Cerebellar nuclear complex (tissue), 1 donor: ENCODE measurements around the gene SLC16A11.

Experiments
- DNase-seq, 2 experiments: peaks; one replicate each; lab custom pipeline; 2025; lab: John Stamatoyannopoulos, UW

Gene SLC16A11

DNA sequence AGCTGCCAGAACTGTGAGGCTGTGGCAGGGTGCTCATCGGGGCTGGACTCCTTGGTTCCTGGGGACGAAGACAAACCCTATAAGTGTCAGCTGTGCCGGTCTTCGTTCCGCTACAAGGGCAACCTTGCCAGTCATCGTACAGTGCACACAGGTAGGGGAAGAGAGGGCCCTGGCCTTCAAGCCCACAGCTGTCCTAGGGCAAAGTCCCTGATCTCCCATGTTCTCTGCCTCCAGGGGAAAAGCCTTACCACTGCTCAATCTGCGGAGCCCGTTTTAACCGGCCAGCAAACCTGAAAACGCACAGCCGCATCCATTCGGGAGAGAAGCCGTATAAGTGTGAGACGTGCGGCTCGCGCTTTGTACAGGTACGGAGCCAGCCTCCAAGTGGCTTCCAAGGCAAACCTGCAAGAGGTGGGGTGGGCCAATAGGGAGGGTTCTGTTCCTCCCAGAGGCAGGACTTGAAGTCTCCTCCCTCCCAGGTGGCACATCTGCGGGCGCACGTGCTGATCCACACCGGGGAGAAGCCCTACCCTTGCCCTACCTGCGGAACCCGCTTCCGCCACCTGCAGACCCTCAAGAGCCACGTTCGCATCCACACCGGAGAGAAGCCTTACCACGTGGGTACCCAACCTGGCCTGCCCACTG is 17.3 kb downstream of the SLC16A11 start:
- DNase-seq, result no peak

DNA sequence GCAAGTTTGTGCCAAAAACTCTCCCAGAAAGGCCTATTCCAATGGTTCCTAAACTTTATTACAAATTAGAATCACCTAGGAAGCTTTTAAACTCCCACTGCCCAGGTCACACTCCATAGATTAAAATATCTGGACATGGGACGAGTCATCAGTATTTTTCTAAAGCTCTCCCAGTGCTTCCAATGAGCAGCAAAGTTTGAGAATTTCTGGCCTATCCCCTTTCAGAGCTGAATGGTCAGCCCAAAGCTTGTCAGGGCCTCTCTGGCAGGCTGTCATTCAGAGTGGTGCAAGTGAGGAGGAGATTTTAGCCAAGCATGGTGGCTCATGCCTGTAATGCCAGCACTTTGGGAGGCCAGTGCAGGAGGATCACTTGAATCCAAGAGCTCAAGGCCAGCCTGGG is 18.6 kb downstream of the SLC16A11 start:
- no peak for DNase-seq

DNA sequence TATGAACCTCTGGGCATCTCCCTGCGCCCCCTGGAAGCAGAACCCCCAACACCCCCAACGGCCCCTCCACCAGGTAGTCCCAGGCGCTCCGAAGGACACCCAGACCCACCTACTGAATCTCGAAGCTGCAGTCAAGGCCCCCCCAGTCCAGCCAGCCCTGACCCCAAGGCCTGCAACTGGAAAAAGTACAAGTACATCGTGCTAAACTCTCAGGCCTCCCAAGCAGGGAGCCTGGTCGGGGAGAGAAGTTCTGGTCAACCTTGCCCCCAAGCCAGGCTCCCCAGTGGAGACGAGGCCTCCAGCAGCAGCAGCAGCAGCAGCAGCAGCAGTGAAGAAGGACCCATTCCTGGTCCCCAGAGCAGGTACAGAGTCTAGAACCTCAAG is 19.5 kb downstream of the SLC16A11 start:
- DNase-seq, result no peak

DNA sequence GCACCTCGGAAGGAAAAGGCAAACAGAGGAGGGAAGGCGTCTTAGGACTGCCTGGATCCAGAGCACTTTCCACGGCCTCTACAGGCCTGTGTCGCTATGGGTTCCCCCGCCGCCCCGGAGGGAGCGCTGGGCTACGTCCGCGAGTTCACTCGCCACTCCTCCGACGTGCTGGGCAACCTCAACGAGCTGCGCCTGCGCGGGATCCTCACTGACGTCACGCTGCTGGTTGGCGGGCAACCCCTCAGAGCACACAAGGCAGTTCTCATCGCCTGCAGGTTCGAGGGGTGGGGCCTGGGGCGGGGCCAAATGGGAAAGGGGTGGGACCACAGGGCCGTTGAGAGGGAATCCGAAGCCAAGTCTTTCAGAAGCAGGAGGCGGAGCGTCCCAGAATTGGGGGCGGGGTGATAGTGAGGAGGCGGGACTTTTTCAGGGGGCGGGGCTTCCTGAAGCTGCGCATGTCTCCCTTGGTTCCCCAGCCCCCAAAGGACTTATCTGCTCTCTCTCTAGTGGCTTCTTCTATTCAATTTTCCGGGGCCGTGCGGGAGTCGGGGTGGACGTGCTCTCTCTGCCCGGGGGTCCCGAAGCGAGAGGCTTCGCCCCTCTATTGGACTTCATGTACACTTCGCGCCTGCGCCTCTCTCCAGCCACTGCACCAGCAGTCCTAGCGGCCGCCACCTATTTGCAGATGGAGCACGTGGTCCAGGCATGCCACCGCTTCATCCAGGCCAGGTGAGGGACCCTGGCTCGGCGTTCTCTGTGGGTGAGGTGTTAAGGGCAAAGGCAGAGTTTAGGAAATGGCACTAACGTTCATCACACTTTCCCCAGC is 20.1 kb downstream of the SLC16A11 start:
- DNase-seq, result no peak

DNA sequence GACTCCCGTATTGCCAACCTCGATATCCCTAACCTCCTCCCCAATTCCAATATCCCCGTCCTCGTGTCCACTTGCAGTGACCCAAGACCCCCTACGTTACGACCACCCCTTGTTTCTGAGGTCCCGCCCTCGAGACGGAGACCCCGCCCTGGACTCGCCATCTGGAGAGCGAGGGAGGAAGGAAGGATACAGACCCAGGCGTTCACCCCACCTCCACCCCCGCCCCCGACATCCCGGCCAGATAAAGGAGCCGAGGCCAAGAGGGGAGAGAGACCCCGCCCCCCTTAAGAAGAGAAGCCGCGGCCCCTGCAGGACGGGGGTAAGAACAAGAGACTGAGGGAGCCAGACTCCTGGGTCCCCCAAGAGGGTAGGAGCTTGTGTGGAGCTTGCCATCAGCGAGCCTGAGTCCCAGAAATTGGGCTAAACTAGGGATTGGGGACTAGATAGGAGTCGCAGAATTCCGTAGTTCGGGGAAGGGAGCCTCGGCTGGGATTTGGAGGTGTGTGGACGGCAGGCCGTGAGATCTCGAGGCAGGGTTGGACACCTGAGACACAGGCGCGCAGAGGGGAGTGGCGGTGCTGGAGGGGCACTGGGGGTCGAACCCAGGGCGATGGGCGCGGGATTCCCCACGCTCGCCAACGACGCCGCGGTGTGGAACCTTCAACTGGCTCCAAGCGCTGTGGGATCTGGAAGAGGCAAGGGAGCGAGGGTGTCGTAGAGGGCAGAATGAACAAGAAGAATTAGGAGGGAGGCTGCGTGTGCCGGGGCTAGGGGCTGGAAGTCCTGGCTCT is 20.9 kb downstream of the SLC16A11 start, which contains the start of gene BCL6B:
BCL6B (plus strand) TSS at position 270 of the 791 bp plus-strand sequence. CDS start 622 bp downstream, outside the sequence.
- no peak for DNase-seq

DNA sequence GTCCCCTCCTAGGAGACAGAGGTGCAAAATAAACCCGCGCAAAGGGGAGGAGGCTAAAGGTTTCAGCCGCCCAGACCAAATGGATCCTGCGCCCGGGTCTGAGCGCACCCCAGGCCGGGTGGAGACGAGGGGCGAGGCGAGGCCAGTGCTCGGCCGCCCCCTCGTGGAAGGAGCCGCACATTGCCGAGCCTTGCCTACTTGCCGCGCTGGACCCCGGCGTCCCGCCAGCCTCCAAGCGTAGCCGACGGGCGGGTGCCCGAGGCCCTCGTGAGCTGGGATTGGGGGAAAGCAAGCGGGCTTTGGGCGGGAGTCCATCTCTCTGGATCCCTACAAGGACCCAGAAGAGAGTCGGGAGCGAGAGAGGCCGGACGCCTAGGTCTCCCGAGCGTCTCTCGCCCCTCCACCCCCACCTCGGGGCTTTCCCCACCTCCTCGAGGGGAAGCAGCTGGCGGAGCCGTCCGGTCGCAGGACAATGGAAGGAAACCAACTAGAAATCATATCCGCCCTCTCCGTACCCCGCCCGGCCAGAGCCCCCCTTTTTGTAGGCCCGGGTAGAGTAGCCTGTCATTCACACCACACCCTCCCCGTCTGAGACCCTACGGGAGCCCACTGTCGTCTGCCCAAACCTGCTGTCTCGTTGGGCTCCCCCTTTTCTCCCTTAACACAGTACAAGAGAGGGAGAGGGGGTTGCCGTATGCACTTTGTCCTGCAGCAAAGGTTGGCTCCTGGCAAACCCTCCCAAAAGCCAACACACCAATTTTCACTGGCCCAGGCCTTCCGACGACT is 21.7 kb downstream of the SLC16A11 start:
- no peak for DNase-seq

DNA sequence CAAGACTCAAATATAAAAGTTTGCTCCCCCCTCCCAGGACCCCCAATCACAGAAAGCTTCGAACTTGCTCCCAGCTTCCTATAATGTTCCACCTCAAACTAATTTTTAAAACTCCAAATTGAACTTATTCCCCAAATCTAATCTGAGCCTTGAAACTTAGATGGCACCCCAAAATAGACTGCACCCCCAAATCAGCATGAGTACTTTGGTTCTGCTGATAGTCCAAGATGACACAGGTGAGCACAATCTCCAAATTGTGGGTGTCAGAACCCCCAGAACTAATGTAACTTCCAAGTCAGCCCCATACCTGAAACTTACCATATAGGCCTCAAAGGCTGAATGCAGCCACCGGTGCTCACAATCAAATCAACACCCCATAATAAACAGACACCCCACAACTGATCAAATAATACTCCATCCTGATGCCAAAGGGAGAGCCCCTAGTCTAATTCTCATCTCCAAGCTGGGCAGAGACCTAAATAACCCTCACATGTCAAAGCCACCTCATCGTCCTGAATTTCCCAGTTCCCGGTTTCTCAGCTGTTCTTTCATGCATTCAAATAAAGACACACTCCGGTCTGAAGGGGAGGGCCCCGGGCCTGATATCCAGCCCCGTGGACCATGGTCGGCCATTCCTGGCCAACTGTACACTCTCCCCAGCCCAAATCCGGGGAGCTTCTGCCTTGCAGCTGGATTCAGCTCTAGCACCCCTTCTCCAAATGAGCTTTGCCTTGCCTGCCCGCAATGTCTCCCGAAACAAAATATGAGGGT is 22.8 kb downstream of the SLC16A11 start:
- DNase-seq, result no peak

DNA sequence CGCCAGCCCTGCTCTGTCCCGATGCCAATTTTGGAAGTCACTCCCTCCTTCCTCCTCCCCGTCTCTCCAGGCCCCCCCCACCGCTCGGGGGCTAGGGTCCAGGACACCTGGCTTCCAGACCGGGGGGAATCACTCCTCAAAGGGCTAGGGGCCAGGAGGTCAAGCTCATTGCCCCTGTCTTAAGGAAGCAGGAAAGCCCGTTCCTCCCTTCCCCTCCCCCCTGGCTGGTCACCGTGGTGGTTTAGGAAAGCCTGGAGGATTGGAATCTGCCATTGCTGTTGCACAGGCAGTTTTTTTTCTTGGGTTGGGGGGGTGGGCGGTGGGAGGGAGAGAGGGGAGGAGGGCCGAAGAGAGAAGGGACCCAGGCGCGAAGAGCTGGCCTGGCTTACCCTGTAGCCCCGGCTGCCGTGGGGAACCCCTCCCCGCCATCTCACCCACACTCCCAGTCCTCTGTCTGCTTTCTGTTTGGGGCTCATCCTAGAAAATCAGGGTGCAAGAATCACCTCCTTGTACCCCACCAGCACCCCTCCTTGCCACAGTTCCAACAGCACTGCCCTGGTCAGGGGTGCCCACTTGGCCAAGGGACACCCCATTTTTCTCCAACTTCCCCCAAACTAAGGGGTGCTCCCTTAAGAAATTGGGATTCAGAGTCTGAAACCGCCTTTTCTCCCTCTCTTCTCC is 23.9 kb downstream of the SLC16A11 start:
- no peak for DNase-seq

DNA sequence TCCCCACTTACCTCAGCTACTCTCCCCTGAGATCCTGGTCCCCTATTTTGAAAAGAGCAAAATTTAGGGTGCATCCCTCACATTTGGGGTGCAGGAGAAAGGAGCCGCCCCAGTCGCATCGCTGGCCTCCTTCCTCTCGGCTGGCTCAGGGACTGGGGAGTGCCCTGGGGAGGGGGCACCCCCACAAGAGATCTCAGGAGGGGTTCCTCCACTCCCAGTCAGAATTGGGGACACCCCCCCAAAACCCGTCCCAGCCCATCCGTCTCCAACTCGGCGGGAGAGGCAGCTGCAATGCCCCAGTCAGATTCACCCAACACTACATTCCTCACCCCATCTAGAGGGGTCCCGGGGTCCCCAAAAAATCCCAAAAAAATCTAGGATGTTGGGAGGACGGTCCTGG is 24.5 kb downstream of the SLC16A11 start:
- DNase-seq, result no peak

DNA sequence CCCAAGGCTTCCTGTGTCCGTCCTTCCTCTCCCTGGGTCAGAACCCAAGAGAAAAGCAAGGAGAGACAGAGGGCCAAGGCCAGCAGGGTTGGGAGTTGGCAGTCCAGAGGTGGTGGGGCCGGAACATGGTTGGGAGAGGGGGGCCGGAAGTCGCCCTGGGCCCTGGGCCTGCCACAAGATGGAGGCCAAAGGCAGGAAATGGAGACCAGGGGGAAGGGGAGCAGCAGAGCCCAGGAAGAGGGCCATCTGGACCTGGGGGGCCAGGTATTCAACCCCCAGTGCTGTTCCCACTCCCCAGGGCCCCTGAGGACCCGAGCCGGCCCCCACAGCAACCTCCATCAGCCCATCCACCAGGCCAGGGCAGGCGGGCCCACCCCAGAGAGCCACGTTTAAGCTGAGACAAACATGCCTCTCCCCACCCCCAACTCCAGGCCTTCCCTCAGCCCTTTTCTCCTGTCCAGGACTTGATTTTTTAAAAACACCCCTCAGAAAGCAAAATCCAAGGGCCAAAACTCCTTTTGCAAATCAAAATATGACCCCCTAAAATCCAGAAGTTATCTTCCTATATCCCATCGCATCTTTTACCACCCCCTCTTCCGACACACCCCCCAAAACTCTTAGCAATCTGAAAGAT is 25.4 kb downstream of the SLC16A11 start:
- no peak for DNase-seq

DNA sequence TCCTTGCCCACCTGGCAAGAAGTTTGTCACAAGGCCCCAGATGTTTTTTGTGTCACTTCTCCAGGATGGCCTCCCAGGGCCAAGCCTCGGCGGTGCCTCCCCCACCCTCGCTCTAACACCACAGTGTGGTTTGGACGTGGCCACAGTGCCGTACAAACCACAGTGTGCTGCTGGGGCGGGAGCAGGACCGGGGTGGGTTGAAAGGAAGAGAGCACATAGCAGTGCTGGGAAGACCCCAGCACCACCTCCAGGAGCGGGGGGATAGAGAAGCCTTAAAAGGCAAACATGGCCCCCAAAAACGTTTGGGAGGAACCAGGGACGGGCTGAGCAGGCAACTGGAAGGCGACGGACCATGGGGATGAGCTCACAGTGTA is 26.1 kb downstream of the SLC16A11 start:
- no peak for DNase-seq

DNA sequence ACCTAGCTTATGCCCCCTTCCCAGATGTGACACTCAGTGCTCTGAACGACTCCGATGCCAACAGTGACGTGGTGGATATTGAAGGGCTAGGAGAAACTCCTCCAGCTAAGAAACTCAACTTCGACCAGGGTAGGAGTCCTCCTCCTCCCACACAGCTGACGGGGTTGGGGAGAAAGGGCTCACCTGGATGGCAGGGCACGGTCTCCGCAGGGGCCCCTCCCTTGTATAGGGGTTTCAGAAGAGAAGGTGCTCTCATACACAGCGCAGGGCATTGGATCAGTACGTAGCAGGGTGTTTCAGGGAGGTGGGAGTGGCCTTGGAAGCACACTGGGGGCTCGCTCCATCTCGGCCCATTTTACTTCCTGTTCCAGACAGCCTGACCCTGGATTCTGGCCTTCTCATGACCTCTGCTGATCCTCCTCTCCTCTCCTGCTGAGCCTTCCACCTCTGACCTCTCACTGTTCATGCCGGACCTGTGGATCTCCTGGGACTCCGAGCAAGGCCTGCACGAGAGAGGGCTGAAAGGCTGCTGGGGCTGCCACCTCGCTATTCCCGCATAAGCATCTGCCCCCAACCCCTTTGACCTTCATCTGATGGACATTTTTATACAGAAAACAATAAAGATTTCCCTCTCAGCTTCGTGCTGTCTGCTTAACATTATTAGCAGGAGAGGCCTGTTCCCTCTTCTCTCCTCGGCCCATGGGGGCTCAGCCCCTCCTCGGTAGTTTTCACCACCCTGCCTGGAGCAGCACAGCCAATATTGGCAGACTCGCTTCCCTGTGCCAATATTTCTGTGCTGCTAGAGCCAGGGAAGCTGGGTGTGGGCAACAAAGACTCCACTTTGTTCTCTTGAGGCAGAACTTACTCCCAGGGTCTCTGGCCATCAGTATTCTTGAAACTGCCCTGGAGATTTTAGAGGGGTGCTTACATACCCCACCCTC is 26.7 kb downstream of the SLC16A11 start:
- no peak for DNase-seq

DNA sequence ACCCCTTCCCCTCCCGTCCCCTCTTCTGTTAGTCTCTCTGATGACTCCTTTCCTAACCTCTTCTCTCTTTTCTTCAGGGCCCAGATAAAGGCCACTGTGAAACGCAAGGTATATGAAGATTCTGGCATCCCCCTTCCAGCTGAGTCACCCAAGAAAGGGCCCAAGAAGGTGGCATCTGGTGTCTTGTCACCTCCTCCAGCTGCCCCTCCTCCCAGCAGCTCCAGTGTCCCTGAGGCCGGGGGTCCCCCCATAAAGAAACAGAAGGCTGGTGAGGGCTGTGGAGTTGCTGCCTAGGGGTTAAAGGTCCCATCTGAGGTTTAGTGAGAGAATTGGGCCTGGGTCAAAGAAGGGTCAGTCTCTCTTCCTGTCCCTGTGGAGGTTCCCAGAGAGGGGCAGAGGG is 27.5 kb downstream of the SLC16A11 start:
- DNase-seq, result no peak

DNA sequence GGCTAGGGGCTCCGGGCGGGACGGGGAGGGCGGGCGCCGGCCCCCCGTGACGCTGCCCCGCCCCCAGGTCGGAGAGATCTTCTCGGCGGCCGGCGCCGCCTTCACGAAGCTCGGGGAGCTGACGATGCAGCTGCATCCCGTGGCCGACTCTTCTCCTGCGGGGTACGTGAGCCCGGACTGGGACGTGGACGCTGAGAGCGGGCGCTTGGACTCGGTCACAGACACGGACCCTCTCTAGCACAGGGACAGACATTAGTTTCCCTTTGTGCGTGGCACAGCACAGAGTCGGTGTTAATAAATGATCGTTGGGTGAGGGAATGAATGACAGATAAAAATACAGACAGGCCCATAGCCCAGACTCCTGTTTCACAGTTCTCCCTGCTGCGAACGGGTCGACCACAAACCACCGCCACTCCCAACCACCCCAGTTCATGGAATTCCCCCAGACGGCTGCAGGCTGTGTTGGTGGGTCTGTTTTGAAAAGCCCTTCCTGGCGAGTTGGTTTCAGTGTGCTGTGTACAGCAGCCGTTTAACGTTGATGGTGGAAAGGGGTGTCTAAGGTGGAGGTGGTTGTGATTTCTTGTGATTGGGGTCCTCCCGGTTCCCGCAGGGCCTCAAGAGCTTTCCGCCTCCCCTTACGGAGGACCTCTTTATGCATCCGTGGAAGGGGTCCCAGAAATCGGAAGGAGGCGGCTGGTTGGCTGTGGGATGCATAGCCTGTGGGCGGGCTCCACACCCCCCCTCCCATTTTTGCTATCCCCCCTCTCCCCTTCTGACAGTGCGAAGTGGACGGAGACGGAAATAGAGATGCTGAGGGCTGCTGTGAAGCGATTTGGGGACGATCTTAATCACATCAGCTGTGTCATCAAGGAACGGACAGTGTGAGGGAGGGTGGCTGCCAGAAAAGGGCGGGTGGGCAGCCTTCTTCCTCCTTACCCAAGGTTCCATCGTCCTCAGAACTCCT is 28.6 kb downstream of the SLC16A11 start:
- DNase-seq, result no peak

DNA sequence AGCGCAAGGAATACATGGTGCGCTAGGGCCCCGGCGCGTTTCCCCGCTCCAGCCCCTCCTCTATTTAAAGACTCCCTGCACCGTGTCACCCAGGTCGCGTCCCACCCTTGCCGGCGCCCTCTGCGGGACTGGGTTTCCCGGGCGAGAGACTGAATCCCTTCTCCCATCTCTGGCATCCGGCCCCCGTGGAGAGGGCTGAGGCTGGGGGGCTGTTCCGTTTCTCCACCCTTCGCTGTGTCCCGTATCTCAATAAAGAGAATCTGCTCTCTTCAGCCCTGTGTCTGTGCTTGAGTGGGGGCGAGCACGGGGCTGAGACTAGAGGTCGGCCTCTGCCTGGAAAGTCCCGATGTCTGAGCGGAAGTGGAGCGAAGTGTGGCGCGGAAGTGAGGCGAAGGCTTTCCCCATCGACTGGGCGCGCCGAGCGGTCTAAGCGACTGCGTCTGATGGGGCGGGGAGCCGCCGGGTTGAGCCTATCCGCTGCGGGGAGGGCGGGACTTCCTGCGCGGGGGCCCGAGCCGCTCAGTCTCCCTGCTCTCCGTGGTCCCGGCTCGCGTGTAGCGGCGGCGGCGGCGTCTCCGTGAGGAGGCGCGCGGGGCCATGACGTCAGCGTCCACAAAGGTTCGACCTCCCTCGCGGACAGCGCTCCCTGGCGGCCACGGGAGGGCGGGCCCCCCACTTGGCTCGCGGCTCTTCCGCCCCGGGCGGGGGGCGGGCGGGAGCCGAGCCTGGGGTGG is 29.5 kb downstream of the SLC16A11 start:
- peak; percentile 81 to 91 for DNase-seq

DNA sequence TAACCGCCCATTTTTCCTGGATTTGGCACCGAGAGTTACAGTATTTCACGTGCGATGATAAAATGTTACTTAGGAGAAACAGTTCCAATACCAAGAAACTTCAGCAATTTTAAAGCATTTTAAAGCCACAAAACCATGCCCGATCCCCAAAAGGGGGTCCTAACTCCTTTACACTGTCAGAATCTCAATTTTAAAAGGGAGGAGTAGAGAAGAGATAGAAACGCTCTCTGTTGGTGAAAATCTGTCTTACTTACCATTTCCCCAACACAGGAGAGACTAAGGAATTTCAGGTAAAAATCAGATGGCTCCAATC is 32.0 kb downstream of the SLC16A11 start:
- DNase-seq, result no peak

DNA sequence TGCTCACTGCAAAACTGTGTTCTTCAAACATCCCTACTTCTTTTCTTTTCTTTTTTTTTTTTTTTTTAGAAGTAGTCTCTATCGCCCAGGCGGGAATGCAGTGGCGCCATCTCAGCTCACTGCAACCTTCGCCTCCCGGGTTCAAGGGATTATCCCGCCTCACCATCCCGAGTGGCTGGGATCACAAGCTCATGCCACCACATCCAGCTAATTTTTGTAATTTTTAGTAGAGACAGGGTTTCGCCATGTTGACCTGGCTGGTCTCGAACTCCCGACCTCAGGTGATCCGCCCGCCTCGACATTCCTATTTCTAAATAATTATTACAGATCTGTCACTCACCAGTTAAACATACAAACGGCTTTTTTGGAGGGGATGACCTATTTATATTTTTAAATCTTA is 32.5 kb downstream of the SLC16A11 start:
- DNase-seq, result no peak
